Measurements from ENCODE around the gene ARPC5.

DNA sequence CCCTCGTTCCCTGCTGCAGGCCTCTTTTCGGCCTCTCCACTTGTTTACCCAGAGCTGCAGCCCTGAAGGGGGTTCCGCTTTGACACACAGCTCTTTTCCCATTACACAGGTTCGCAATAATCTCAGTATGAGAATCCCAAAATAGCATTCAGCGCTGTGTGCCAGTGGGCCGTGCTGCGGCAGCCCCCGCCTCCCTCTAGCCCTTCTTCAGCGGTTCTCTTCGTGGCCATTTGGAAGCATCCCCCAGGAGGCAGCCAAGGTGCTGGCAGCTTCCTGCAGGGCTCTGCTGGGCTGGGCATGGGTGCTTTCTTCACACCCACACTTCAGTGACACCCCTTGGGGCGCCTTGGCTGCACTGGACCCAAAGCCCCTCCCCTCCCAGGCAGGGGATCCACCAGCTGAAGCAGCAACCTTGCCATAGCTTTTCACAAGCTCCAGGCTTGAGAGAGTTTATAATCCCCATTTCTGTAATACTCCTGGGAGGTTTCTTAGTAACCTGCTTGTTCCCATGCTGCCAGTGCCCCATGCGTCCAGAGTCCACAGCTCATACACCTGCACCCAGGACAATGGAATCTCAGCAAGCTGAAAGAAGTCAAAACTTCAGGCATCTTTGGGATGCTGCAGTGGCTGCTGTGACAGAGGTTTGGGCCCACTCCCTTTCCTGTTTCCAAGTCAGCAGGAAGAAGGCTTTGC lies 53.4 kb downstream of the ARPC5 start:
- no peak for TF ChIP-seq POLR2A (IDR thresholded peaks at IDR 0.05)
- TF ChIP-seq, protein P1, sequence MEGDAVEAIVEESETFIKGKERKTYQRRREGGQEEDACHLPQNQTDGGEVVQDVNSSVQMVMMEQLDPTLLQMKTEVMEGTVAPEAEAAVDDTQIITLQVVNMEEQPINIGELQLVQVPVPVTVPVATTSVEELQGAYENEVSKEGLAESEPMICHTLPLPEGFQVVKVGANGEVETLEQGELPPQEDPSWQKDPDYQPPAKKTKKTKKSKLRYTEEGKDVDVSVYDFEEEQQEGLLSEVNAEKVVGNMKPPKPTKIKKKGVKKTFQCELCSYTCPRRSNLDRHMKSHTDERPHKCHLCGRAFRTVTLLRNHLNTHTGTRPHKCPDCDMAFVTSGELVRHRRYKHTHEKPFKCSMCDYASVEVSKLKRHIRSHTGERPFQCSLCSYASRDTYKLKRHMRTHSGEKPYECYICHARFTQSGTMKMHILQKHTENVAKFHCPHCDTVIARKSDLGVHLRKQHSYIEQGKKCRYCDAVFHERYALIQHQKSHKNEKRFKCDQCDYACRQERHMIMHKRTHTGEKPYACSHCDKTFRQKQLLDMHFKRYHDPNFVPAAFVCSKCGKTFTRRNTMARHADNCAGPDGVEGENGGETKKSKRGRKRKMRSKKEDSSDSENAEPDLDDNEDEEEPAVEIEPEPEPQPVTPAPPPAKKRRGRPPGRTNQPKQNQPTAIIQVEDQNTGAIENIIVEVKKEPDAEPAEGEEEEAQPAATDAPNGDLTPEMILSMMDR (IDR thresholded peaks at IDR 0.05): no peak

Data from tibial nerve (tissue), 3 donors.